Caki2 (cell line): ENCODE measurements around the gene MPO. TPM values are rescaled to one million over a fixed set of nuclear protein-coding genes. Genes with fewer than 3 reads are reported as not detected.

Source experiments
- DNase-seq: peaks from one replicate; pipeline ENCODE4 v3.0.0-alpha.2; 2015; ENCODE audit warnings: low read depth
- in situ Hi-C: cut with HindIII; loops from 2 replicates; pipeline ENCODE4 v1.10.0; 2016; ENCODE audit warnings: low sequenced_read_pairs, low pct_unique_long_range_greater_than_20kb, mixed read lengths
- total RNA-seq: library from RNA; depleted of rRNA; stranded (reverse); fragments of >200 nt; shearing (Covaris generic); gene quantifications from 2 replicates; pipeline ENCODE4 v1.2.3, GENCODE V29; 2014; ENCODE audit warnings: low replicate concordance; rRNA removed

MPO gene
- total RNA-seq, 1 experiment from 2014 or later: not detected

DNA sequence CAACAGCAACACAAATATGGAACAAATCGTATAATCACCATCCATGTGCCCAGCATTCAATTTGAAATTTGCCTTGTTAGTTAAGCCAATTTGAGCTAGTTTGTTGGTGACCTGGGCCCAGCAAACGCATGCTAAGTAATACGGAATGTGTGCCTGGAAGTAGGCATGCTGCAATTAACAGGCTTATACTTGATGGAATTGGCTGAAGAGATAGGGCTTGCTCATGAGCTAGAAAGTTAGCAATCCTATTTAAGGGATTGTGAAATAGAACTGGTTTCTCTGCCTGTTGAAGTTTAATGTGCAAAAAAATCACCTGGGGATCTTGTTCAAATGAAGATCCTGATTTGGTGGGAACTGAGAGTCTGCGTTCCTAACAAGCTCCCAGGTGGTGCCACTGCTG is 50.9 kb downstream of the MPO start:
- in situ Hi-C loops: no loop called here
- DNase-seq: no peak

DNA sequence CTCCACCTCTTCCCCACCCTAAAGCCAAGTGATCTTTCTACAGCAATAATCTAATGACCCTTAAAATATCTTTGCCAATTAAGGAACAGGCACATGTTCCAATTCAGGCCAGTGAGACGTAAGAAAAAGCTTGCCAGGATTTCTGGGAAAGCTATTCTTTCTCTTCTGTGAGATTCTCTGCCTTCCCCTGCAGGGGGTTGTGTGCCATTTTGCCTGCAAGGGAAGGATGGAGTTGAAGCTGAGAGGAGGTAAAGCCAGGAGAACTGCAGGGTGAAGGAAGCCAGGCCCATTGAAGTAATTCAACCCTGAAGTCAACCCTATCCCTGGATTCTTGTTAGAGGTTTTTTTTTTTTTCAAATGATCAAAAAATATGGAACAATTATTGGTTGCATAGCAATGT is 51.4 kb downstream of the MPO start:
- in situ Hi-C loops: no loop called here
- DNase-seq: no peak

DNA sequence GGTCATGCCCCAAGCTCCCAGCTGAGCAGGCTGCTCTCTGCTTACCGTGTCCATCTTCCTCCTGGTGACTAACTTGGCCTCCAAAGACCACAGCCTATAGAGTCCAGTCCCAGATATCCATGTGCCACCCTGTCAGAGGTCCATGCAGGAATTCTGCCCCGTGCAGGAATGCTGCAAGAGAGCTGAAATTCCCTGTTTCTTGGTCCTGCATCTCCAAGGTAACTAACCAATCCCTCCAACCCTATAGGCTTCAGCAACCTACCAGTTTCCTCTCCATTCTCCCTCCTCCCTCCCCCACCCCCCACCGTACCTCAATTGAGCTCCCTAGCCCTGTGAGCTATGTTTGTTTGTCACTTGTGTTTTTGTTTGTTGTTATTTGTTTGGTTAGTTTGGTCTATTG is 52.1 kb downstream of the MPO start:
- no peak for DNase-seq
- in situ Hi-C loops: no loop called here

DNA sequence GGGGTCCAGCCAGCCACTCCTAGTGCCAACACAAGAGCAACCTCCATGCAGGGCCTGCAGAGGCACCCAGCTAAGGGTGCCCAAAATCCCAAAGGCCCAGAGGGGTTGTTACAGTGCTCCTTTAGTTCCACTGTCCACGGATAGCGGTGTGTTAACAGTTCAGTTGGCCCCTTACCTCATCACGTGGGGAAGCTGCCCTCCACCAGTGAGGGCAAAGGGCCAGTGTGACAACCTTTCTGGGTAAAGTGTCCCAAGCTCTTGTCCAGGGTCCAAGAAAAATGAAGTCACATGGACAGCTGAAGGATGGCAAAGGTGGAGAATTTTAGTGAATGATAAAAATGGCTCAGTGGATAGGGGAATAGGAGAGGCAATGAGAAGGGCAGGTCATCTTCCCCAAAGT is 53.0 kb downstream of the MPO start:
- in situ Hi-C loops: no loop called here
- no peak for DNase-seq

GRCh38 chr17:58224315-58224714 is 56.4 kb downstream of the MPO start:
- in situ Hi-C loops: no loop called here
- DNase-seq: peak; percentile 16

Other genes starting within 250 kb of the MPO start
- 7.4 and 9.4 TPM in 2 replicates for gene DYNLL2, start 197.5 kb downstream of the MPO start, total RNA-seq
- not detected in 2 replicates for gene OR4D1, start 132.6 kb downstream of the MPO start, total RNA-seq
- not detected in 2 replicates for gene OR4D2, start 114.0 kb downstream of the MPO start, total RNA-seq
- gene EPX, start 88.2 kb downstream of the MPO start, total RNA-seq: not detected in 2 replicates
- gene MKS1, start 61.7 kb downstream of the MPO start, total RNA-seq: 33.7 and 37.7 TPM in 2 replicates
- not detected in 2 replicates for gene LPO, start 42.4 kb downstream of the MPO start, total RNA-seq
- gene TSPOAP1, start 47.9 kb upstream of the MPO start, total RNA-seq: not detected in 2 replicates
- 54.4 and 57.4 TPM in 2 replicates for gene SUPT4H1, start 71.3 kb upstream of the MPO start, total RNA-seq
- gene RNF43, start 136.6 kb upstream of the MPO start, total RNA-seq: 2.6 and 5.0 TPM in 2 replicates
- not detected in 2 replicates for gene HSF5, start 207.5 kb upstream of the MPO start, total RNA-seq
- 13.4 and 25.7 TPM in 2 replicates for gene MTMR4, start 233.7 kb upstream of the MPO start, total RNA-seq